ENCODE measurements around the gene OBSL1. TPM values are rescaled to one million over a fixed set of nuclear protein-coding genes. Genes with fewer than 3 reads are reported as not detected.

Gene OBSL1
- total and polyA plus RNA-seq, 2 of the 4 experiments (the other 2 are of a cell fraction), result 21.5 to 51.2 TPM

- Histone ChIP-seq H3K9me1 (ENCODE audit: insufficient read depth, low read length) (no peaks in the 10 kb centered on the region), H4K20me1 (ENCODE audit: insufficient read depth, low read length) (no peaks in the 10 kb centered on the region; the same call in 1 of the 2 replicates), H4K8ac (ENCODE audit: low read depth in 2 of 2, low read length in 2 of 2) (peak overlapping the region; percentile 22 to 55; a peak in 3 of 4 replicates), H2BK20ac (ENCODE audit: low read depth, low read length) (0 out of 2 replicates have a peak overlapping the region, but pooled peaks have one; percentile 14), H4K91ac (ENCODE audit: insufficient read depth, low read depth, low read length) (peak overlapping the region; percentile 57; the same call in 1 of the 2 replicates), H3K36me3 (ENCODE audit: control insufficient read depth, insufficient read depth, low read length) (no peaks in the 10 kb centered on the region), H3K9ac (ENCODE audit: low read depth, low read length) (peak overlapping the region; percentile 36; the same call in 1 of the 2 replicates), H3K18ac (ENCODE audit: low read depth, low read length) (no peak overlapping the region), H3K27me3 (ENCODE audit: control insufficient read depth, insufficient read depth, low read length) (peaks cover 33% of the 10 kb centered on the region), H3K23ac (ENCODE audit: low read depth, low read length) (no peak overlapping the region), H2BK15ac (ENCODE audit: low read depth, low read length) (peak overlapping the region; percentile 15; the same call in 2 of the 3 replicates), H2BK5ac (ENCODE audit: low read depth, low read length, poor library complexity, severe bottlenecking) (peak overlapping the region; percentile 43), H2BK120ac (ENCODE audit: low read depth, low read length) (peak overlapping the region; percentile 71), H3K27ac (ENCODE audit: insufficient read depth, low read length) (peak overlapping the region; percentile 26), H3K9me3 (ENCODE audit: control insufficient read depth, insufficient read depth, low read length) (no peaks in the 10 kb centered on the region), H3K4me3 (ENCODE audit: insufficient read depth, low read depth, low read length) (no peak overlapping the region), H3K79me1 (ENCODE audit: low read depth in 1 of 2, low read length in 2 of 2) (no peaks in the 10 kb centered on the region), H2AK5ac (ENCODE audit: low read depth, low read length) (0 out of 2 replicates have a peak overlapping the region, but pooled peaks have one; percentile 2), H3K4me2 (ENCODE audit: low read depth, low read length) (no peak overlapping the region), H3K4me1 (ENCODE audit: control insufficient read depth, insufficient read depth, low read length) (peaks cover 16% of the 10 kb centered on the region), H2AFZ (replicated peaks; ENCODE audit: low read length, poor library complexity) (peak overlapping the region; percentile 88), H3K4ac (ENCODE audit: low read depth, low read length) (peak overlapping the region; percentile 76), H3K56ac (ENCODE audit: extremely low read depth, insufficient read depth, low read length) (no peak overlapping the region), H3K14ac (replicated peaks; ENCODE audit: low read depth, low read length) (peak overlapping the region; percentile 59; the same call in 1 of the 2 replicates), H4K5ac (ENCODE audit: low read depth, low read length) (no peak overlapping the region; the same call in 1 of the 2 replicates), H2AK9ac (replicated peaks; ENCODE audit: low read depth, low read length, poor library complexity) (peak overlapping the region; percentile 87)
- CTCF ChIA-PET, result interaction anchor here (0.6 to 2.9 kb wide), 7 partner anchors 9 to 119 kb away, joined by 3 to 17 read pairs (median 9); a partner anchor contains a TSS
- POLR2A ChIA-PET (ENCODE audit: unreplicated experiment), result no interaction called here
- intact Hi-C loops (cut with micrococcal nuclease) (loop anchor here (1.0 to 5.0 kb wide), 3 partner anchors 23 to 118 kb away; partner anchors contain the start of gene GMPPA), dilution Hi-C loops (cut with HindIII; ENCODE audit: low sequenced_read_pairs, unreplicated experiment) (no loop called here), in situ Hi-C loops (cut with MboI; ENCODE audit: low sequenced_read_pairs) (no loop called here)
- 40% methylated on average over 3 of the region's 14 CpGs; no CpG with 5 or more reads in 1 of the 2 experiments for WGBS, 2 experiments (ENCODE audit: extremely low coverage in 2 of 2, insufficient read length in 1 of 2)
- peak; percentile 37 for DNase-seq
- ATAC-seq (ENCODE audit: low read depth), result peak; percentile 78
- no TSS peak for BruUV-seq (replicated peaks)
- TF ChIP-seq CHD1 (IDR thresholded peaks at IDR 0.05; ENCODE audit: low read depth, low read length) (no peak), RAD21 (IDR thresholded peaks at IDR 0.05; ENCODE audit: low read length) (peak; percentile 58), NFE2L2 (IDR thresholded peaks at IDR 0.05; ENCODE audit: low read depth, low read length) (no peak), MAFK (IDR thresholded peaks at IDR 0.05; ENCODE audit: low read depth, low read length) (no peak), CEBPB (IDR thresholded peaks at IDR 0.05; ENCODE audit: low read depth, low read length) (no peak), RFX5 (IDR thresholded peaks at IDR 0.05; ENCODE audit: low read depth, low read length) (no peak), MXI1 (IDR thresholded peaks at IDR 0.05; ENCODE audit: borderline replicate concordance, low read depth, low read length) (no peak), MAZ (IDR thresholded peaks at IDR 0.05; ENCODE audit: borderline replicate concordance, low read depth, low read length) (peak; percentile 94; the same call in 1 of the 2 replicates), CTCF (conservative IDR thresholded peaks at IDR 0.05; ENCODE audit: low read depth, low read length) (peak; percentile 70), POLR2A (IDR thresholded peaks at IDR 0.05; ENCODE audit: low read depth, low read length) (no peak), SMC3 (IDR thresholded peaks at IDR 0.05; ENCODE audit: low read depth, low read length) (peak; percentile 56)
- TF ChIP-seq, protein P1, sequence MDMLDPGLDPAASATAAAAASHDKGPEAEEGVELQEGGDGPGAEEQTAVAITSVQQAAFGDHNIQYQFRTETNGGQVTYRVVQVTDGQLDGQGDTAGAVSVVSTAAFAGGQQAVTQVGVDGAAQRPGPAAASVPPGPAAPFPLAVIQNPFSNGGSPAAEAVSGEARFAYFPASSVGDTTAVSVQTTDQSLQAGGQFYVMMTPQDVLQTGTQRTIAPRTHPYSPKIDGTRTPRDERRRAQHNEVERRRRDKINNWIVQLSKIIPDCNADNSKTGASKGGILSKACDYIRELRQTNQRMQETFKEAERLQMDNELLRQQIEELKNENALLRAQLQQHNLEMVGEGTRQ (IDR thresholded peaks at IDR 0.05; ENCODE audit: low read depth, low read length), result no peak
Measured at GRCh38 chr2:219521066-219521880, 50.1 kb downstream of the OBSL1 start.
